ENCODE results near the gene OCA2.

OCA2 gene

DNA sequence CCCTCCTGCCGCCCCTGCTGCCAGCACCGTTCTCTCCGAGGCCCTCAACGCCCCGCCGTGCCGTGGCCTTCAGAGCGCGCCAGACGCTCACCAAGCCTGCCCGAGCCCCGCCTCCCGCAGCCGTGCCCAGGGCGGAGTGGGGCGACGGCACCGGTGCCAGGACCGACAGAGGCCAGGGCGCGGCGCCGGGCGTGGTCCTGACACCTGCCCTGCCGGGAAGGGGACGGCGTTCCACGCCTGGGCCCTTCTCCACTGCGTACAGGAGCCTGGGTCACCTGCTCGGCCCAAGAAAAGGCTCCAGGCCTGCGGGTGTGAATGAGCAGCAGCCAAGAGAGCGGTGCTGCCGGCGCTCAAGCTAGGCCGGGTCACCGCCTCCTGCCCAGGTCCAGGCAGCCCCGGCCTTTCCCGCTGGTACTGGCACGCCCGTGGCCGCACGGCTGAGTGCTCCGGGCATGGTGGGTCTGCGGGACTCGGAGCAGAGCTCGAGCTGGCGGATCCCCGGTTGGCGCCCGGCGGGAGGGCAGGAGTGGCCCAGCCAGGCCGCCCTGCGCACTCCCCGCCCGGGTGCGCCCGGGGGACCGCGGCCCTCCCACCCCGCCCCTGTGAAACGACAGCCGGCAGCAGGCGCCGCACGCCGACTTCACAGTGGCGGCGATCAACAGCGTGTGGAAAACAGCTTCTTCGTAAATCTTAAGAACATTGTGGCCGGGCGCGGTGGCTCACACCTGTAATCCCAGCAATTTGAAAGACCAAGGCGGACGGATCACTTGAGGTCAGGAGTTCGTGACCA lies 4.2 kb downstream of the OCA2 start:
- Histone ChIP-seq H4K8ac (ENCODE audit: low read depth, low read length) (no peak overlapping the region), H3K18ac (ENCODE audit: low read length) (no peak overlapping the region), H3K4me1 (ENCODE audit: control insufficient read depth in 1 of 2, insufficient read depth in 2 of 2, low read length in 2 of 2) (peaks cover 20 to 25% of the 10 kb centered on the region in 2 experiments), H4K91ac (ENCODE audit: low read depth, low read length) (no peak overlapping the region), H3K23ac (ENCODE audit: low read length) (no peak overlapping the region), H3K9ac (ENCODE audit: low read length) (peak overlapping the region; percentile 12), H2AK5ac (ENCODE audit: low read length) (no peak overlapping the region), H3K4me3 (ENCODE audit: low read depth, low read length) (peak overlapping the region; percentile 58), H3K14ac (ENCODE audit: low read length) (no peak overlapping the region), H2BK120ac (ENCODE audit: insufficient read depth, low read length, poor library complexity) (no peak overlapping the region), H2BK12ac (ENCODE audit: low read length) (no peak overlapping the region), H2AFZ (ENCODE audit: insufficient read depth, low read length, poor library complexity) (peak overlapping the region; percentile 10), H3K36me3 (ENCODE audit: control insufficient read depth in 1 of 2, insufficient read depth in 2 of 2, low read length in 2 of 2) (no peaks in the 10 kb centered on the region), H3K4me2 (ENCODE audit: low read length) (peak overlapping the region; percentile 56), H2BK5ac (ENCODE audit: low read depth, low read length, poor library complexity) (no peak overlapping the region), H3K27ac (ENCODE audit: low read depth, low read length) (no peak overlapping the region), H3K79me2 (ENCODE audit: control insufficient read depth, insufficient read depth, low read length, poor library complexity) (no peaks in the 10 kb centered on the region), H3K27me3 (ENCODE audit: insufficient read depth, low read length) (peaks cover 58% of the 10 kb centered on the region), H3K9me3 (ENCODE audit: insufficient read depth, low read depth, low read length) (peaks cover 17% of the 10 kb centered on the region), H3K79me1 (ENCODE audit: low read length) (no peaks in the 10 kb centered on the region), H4K12ac (ENCODE audit: low read depth, low read length) (no peak overlapping the region), H3K4ac (ENCODE audit: low read depth, low read length) (no peak overlapping the region)
- no CpG with 5 or more reads among the region's 76 CpGs for WGBS (ENCODE audit: extremely low coverage, insufficient coverage, insufficient read length)
- DNase-seq, result peak in 1 of 2 donors; percentile 18

DNA sequence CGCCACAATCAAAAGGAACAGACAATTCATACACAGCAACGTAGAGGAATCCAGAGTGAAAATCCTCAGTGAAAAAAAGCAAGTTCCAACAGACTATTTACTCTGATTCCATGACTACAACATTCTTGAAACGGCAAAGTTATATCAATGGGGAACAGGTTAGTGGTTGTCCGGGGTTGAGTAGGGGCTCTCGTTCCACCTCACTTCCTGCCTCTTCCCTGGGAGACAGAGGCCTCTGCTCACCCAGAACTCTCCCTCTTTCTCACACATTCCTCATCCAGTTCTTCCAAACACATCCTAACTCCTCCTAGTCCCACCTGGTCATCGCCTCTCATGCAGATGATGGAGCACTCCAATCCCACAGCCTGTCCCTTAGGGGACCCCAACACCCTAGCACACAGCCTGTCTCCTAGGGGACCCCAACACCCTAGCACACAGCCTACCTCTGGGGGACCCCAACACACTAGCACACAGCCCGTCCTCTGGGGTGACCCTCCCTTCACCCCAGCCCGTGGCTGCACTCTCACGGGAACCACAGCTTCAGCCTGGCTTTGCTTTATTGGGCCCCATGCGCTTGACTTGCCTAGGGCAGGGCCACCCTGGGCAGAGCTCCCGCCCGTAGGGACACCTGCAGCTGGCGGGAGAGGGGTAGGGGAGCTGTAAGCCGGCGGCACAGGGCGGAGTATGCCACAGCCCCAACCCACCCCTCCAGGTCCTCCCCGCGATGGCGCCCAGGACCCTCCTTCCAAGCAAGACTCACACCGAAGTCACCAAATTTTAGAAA lies 5.2 kb downstream of the OCA2 start:
- Histone ChIP-seq H3K4me1 (ENCODE audit: control insufficient read depth in 1 of 2, insufficient read depth in 2 of 2, low read length in 2 of 2) (peaks cover 18 to 23% of the 10 kb centered on the region in 2 experiments), H4K8ac (ENCODE audit: low read depth, low read length) (no peak overlapping the region), H4K91ac (ENCODE audit: low read depth, low read length) (no peak overlapping the region), H3K23ac (ENCODE audit: low read length) (no peak overlapping the region), H2BK120ac (ENCODE audit: insufficient read depth, low read length, poor library complexity) (no peak overlapping the region), H3K9me3 (ENCODE audit: insufficient read depth, low read depth, low read length) (peaks cover 14% of the 10 kb centered on the region), H2BK12ac (ENCODE audit: low read length) (no peak overlapping the region), H2AFZ (ENCODE audit: insufficient read depth, low read length, poor library complexity) (no peak overlapping the region), H3K79me1 (ENCODE audit: low read length) (no peaks in the 10 kb centered on the region), H3K18ac (ENCODE audit: low read length) (no peak overlapping the region), H3K4me3 (ENCODE audit: low read depth, low read length) (no peak overlapping the region), H3K4ac (ENCODE audit: low read depth, low read length) (no peak overlapping the region), H3K36me3 (ENCODE audit: control insufficient read depth in 1 of 2, insufficient read depth in 2 of 2, low read length in 2 of 2) (no peaks in the 10 kb centered on the region), H4K12ac (ENCODE audit: low read depth, low read length) (no peak overlapping the region), H3K14ac (ENCODE audit: low read length) (no peak overlapping the region), H3K27me3 (ENCODE audit: insufficient read depth, low read length) (peaks cover 55% of the 10 kb centered on the region), H3K9ac (ENCODE audit: low read length) (no peak overlapping the region), H2BK5ac (ENCODE audit: low read depth, low read length, poor library complexity) (no peak overlapping the region), H3K79me2 (ENCODE audit: control insufficient read depth, insufficient read depth, low read length, poor library complexity) (no peaks in the 10 kb centered on the region), H3K4me2 (ENCODE audit: low read length) (no peak overlapping the region), H3K27ac (ENCODE audit: low read depth, low read length) (no peak overlapping the region), H2AK5ac (ENCODE audit: low read length) (no peak overlapping the region)
- no peak for DNase-seq
- no CpG with 5 or more reads among the region's 20 CpGs for WGBS (ENCODE audit: extremely low coverage, insufficient coverage, insufficient read length)

DNA sequence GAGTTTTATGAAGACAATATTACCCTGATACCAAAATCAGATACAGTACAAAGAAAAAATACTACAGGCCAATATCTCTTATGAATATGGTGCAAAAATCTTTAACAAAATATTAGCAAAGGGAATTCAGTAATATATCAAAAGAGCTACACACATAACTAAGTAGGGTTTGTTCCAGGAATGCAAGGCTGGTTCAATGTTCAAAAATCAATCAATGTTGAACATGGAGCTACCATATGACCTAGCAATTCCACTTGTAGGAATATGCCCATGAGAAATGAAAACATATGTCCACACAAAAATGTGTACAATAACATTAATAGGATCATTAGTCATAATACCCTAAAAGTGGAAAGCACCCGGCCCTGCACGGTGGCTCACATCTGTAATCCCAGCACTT lies 7.8 kb downstream of the OCA2 start:
- H4K8ac ChIP-seq (ENCODE audit: low read depth, low read length), result no peak overlapping the region
- no peak overlapping the region for H2AK5ac ChIP-seq (ENCODE audit: low read length)
- H3K4me2 ChIP-seq (ENCODE audit: low read length), result no peak overlapping the region
- no peak overlapping the region for H2BK12ac ChIP-seq (ENCODE audit: low read length)
- no peak overlapping the region for H3K9ac ChIP-seq (ENCODE audit: low read length)
- H3K27me3 ChIP-seq (ENCODE audit: insufficient read depth, low read length), result peaks cover 29% of the 10 kb centered on the region
- H3K79me1 ChIP-seq (ENCODE audit: low read length), result no peaks in the 10 kb centered on the region
- H4K12ac ChIP-seq (ENCODE audit: low read depth, low read length), result no peak overlapping the region
- H3K4ac ChIP-seq (ENCODE audit: low read depth, low read length), result no peak overlapping the region
- H3K36me3 ChIP-seq (ENCODE audit: control insufficient read depth in 1 of 2, insufficient read depth in 2 of 2, low read length in 2 of 2), result no peaks in the 10 kb centered on the region
- H3K27ac ChIP-seq (ENCODE audit: low read depth, low read length), result no peak overlapping the region
- H4K91ac ChIP-seq (ENCODE audit: low read depth, low read length), result no peak overlapping the region
- H3K4me1 ChIP-seq (ENCODE audit: control insufficient read depth in 1 of 2, insufficient read depth in 2 of 2, low read length in 2 of 2), result peaks cover 12 to 13% of the 10 kb centered on the region in 2 experiments
- H3K9me3 ChIP-seq (ENCODE audit: insufficient read depth, low read depth, low read length), result peaks cover 13% of the 10 kb centered on the region
- WGBS (ENCODE audit: extremely low coverage, insufficient coverage, insufficient read length), result no CpG with 5 or more reads among the region's 2 CpGs
- no peak overlapping the region for H3K18ac ChIP-seq (ENCODE audit: low read length)
- H3K23ac ChIP-seq (ENCODE audit: low read length), result no peak overlapping the region
- H3K4me3 ChIP-seq (ENCODE audit: low read depth, low read length), result no peak overlapping the region
- DNase-seq, result no peak
- no peaks in the 10 kb centered on the region for H3K79me2 ChIP-seq (ENCODE audit: control insufficient read depth, insufficient read depth, low read length, poor library complexity)
- H3K14ac ChIP-seq (ENCODE audit: low read length), result no peak overlapping the region
- no peak overlapping the region for H2BK120ac ChIP-seq (ENCODE audit: insufficient read depth, low read length, poor library complexity)
- no peak overlapping the region for H2AFZ ChIP-seq (ENCODE audit: insufficient read depth, low read length, poor library complexity)
- no peak overlapping the region for H2BK5ac ChIP-seq (ENCODE audit: low read depth, low read length, poor library complexity)

DNA sequence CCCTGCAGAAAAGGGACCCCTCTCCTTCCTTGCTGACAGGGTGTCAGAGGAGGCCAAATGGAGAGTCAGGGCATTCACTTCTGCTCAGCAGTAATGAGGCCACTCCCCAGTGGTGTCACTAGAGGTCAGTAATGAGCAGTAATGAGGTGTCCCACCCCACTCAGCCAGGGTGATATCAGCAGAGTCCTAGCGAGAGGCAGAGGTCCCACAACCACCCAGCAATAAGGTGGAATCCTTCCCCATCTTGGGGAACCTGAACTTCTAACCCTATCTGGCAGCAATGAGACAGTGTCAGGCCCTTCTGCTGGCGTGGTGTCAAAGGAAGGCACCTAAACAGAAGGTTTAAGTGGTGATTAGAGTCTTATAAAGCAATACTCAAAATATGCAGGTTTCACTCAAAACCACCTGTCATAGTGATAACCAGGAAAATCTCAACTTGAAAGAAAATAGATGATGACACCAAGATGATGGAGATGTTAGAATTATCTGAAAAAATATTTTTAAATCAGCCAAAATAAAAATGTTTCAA lies 12.9 kb downstream of the OCA2 start:
- H3K79me1 ChIP-seq (ENCODE audit: low read length), result no peaks in the 10 kb centered on the region
- H3K4me1 ChIP-seq (ENCODE audit: control insufficient read depth in 1 of 2, insufficient read depth in 2 of 2, low read length in 2 of 2), result no peaks in the 10 kb centered on the region
- no peak overlapping the region for H2BK12ac ChIP-seq (ENCODE audit: low read length)
- no peak overlapping the region for H4K12ac ChIP-seq (ENCODE audit: low read depth, low read length)
- no peak overlapping the region for H2AK5ac ChIP-seq (ENCODE audit: low read length)
- H4K8ac ChIP-seq (ENCODE audit: low read depth, low read length), result no peak overlapping the region
- H3K36me3 ChIP-seq (ENCODE audit: control insufficient read depth in 1 of 2, insufficient read depth in 2 of 2, low read length in 2 of 2), result no peaks in the 10 kb centered on the region
- H3K14ac ChIP-seq (ENCODE audit: low read length), result no peak overlapping the region
- peaks cover 4% of the 10 kb centered on the region for H3K9me3 ChIP-seq (ENCODE audit: insufficient read depth, low read depth, low read length)
- no peak overlapping the region for H4K91ac ChIP-seq (ENCODE audit: low read depth, low read length)
- no peak overlapping the region for H2BK120ac ChIP-seq (ENCODE audit: insufficient read depth, low read length, poor library complexity)
- H3K27me3 ChIP-seq (ENCODE audit: insufficient read depth, low read length), result no peaks in the 10 kb centered on the region
- no peaks in the 10 kb centered on the region for H3K79me2 ChIP-seq (ENCODE audit: control insufficient read depth, insufficient read depth, low read length, poor library complexity)
- H2BK5ac ChIP-seq (ENCODE audit: low read depth, low read length, poor library complexity), result no peak overlapping the region
- no peak overlapping the region for H3K27ac ChIP-seq (ENCODE audit: low read depth, low read length)
- WGBS (ENCODE audit: extremely low coverage, insufficient coverage, insufficient read length), result no CpG with 5 or more reads among the region's 2 CpGs
- no peak overlapping the region for H3K4me2 ChIP-seq (ENCODE audit: low read length)
- H3K4ac ChIP-seq (ENCODE audit: low read depth, low read length), result no peak overlapping the region
- peak; percentile 12 to 68 for DNase-seq
- H3K23ac ChIP-seq (ENCODE audit: low read length), result no peak overlapping the region
- H3K4me3 ChIP-seq (ENCODE audit: low read depth, low read length), result no peak overlapping the region
- H3K9ac ChIP-seq (ENCODE audit: low read length), result no peak overlapping the region
- H2AFZ ChIP-seq (ENCODE audit: insufficient read depth, low read length, poor library complexity), result no peak overlapping the region
- H3K18ac ChIP-seq (ENCODE audit: low read length), result no peak overlapping the region

Measured in trophoblast cell (in vitro differentiated cells and primary cell).